GM18499 (cell line): ENCODE results near the gene CTCF.
"Not testable (repeated sequence)": the region's sequence is repeated elsewhere in the genome, so short reads cannot be mapped to it uniquely, and the experiment has no call there.

Experiments
- ATAC-seq: cut with Tn5 transposase; IDR thresholded peaks from one replicate; pipeline ENCODE4 v1.9.1; 2021; ENCODE audit warnings: moderate number of reproducible peaks; ENCODE audit not compliant: insufficient read depth, unreplicated experiment

Gene CTCF

GRCh38 chr16:67533024-67533560 lies 29.2 kb upstream of the CTCF start:
- no peak for ATAC-seq

DNA sequence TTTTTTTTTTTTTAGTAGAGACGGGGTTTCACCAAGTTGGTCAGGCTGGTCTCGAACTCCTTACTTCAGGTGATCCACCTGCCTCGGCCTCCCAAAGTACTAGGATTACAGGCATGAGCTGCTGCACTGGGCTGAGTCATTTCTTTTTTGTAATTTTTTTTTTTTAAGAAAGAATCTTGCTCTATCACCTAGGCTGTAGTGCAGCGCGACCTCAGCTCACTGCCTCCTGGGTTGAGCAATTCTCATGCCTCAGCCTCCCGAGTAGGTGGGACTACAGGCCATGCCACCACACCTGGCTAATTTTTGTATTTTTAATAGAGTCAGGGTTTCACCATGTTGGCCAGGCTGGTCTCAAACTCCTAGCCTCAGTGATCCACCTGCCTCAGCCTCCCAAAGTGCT lies 28.3 kb upstream of the CTCF start:
- not testable (repeated sequence) for ATAC-seq

- ATAC-seq = no peak
Measured at GRCh38 chr16:67534431-67534830, 27.9 kb upstream of the CTCF start.

DNA sequence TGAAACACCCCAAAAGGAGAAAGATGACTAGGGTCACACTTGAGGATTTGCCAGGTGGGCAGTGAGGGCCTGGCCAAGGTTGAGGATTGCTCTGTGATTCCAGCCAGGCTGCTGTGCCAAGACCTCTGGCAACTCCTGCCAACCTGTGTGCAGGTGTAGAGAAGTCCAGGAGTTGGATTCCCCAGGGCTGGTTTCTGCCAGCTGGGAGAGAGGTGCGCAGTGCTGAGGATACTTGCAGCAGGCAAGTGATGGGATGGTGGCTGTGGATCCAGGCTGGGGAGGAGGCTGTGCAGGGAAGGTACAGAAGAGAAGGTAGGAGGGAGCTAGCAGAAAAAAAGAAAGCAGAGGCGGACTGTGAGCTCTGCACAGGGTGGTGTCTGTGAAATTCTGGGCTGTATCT lies 27.1 kb upstream of the CTCF start:
- ATAC-seq = no peak

GRCh38 chr16:67537270-67537635 lies 25.1 kb upstream of the CTCF start:
- no peak for ATAC-seq

GRCh38 chr16:67537636-67538591 lies 24.4 kb upstream of the CTCF start:
- ATAC-seq = no peak

DNA sequence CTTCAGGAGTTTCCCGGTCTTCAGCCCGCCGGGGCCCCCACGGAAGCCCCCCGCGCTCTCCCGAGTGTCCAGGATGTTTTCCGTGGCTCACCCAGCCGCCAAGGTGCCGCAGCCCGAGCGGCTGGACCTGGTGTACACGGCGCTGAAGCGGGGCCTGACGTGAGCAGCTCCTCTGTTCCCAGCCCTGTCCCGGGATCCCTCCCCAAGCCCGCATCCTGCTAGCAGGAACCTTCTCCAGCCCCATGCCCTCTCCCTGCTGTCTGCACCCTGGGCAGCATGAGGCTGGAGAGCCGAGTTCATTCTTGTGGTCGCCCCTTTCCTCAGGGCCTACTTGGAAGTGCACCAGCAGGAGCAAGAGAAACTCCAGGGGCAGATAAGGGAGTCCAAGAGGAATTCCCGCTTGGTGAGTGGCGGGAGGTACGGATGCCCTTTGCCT lies 23.6 kb upstream of the CTCF start:
- ATAC-seq = no peak

GRCh38 chr16:67539271-67539670 lies 23.1 kb upstream of the CTCF start:
- ATAC-seq = no peak

DNA sequence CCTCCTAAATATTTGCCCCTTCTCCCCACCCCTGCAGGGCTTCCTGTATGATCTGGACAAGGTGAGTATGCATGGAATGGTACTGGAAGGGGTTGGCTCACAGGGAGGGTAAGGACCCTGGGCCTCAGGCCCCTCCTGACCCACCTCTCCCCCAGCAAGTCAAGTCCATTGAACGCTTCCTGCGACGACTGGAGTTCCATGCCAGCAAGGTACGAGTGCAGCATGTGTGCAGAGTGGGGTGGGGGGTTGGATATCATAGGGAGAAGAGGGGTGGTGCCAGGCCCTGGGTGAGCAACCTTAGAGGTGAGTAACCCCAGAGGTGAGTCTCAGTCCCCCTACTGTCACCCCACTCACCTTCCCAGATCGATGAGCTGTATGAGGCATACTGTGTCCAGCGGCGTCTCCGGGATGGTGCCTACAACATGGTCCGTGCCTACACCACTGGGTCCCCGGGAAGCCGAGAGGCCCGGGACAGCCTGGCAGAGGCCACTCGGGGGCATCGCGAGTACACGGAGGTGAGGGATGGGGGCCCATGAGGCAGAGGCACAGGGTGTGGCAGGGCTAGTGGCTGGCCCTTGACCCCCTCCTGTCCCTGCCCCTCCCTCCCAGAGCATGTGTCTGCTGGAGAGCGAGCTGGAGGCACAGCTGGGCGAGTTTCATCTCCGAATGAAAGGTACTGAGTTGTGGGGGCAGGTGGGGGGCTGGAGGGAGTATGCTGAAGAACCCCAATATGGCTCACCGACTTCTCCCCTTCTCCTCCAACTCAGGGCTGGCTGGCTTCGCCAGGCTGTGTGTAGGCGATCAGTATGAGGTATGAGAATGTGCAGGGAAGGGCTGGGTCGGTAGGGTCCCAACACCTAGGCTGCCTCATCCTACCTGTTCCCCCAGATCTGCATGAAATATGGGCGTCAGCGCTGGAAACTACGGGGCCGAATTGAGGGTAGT lies 22.4 kb upstream of the CTCF start:
- no peak for ATAC-seq

DNA sequence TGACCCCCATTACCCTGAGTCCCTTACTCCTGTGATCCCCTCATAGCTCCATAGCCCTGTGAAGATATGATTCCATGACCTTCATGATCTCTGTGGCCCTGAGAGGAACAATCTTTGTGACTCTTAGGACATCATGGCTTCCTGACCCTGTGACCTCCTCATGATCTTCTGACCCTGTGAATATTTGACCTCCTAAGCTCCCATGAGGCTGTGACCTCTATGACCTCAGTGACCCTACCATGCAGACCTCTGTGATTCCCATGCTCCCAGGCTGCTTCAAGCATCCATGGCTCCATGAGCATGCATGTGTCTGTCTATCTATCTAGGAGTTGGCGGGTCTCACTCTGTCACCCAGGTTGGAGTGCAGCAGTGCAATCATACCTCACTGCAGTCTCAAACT lies 21.6 kb upstream of the CTCF start:
- ATAC-seq = no peak

GRCh38 chr16:67541391-67542263 lies 20.7 kb upstream of the CTCF start:
- no peak for ATAC-seq

DNA sequence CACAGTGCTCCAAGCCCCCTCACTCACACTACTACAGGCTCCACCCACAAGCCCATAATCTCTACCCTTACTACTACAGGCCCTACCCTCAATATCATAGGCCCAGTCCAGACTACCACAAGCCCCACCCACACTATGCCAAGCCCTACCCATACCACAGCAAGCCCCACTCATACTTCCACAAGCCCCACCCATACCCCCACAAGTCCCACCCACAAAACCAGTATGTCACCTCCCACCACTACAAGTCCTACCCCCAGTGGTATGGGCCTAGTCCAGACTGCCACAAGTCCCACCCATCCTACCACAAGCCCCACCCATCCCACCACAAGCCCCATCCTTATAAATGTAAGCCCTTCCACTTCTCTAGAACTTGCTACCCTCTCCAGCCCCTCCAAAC lies 19.9 kb upstream of the CTCF start:
- ATAC-seq = no peak

DNA sequence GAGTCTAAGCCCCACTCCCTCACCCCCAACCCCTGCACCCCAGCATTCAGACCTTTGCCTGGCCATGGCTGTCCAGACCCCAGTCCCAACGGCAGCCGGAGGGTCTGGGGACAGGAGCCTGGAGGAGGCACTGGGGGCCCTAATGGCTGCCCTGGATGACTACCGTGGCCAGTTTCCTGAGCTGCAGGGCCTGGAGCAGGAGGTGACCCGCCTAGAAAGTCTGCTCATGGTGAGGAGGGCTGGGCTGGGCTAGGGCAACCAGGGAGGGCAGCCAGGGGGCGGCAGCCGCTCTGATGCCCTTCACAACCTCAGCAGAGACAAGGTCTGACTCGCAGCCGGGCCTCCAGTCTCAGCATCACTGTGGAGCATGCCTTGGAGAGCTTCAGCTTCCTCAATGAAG lies 19.3 kb upstream of the CTCF start:
- no peak for ATAC-seq

GRCh38 chr16:67543582-67543981 lies 18.7 kb upstream of the CTCF start:
- no peak for ATAC-seq

GRCh38 chr16:67544329-67544841 lies 17.9 kb upstream of the CTCF start:
- ATAC-seq = no peak

DNA sequence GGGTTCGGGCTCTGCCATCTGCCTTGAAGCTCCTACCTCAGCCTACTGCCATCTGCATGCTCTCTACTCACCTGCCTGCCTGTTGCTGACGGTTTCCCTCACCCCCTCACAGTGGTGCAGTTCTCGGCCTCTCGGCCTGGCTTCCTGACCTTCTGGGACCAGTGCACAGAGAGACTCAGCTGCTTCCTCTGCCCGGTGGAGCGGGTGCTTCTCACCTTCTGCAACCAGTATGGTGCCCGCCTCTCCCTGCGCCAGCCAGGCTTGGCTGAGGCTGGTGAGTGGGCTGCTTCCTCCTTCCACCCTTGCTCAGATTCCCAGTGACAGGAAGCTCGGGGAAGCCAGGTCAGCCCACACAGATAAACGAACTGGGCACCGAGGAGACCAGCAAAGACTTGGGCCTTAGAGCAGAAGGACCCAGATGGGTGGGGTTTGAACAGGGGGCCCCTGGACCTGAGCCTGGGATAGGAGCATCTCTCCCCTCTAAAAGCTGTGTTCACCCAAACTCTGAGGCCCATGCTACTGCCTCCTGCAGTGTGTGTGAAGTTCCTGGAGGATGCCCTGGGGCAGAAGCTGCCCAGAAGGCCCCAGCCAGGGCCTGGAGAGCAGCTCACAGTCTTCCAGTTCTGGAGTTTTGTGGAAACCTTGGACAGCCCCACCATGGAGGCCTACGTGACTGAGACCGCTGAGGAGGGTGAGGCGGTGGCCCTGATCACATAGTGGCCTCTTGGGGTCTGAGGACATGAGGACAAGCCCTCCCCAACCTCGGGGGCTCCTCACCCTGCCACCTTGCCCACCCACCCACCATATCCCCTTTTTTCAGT lies 17.3 kb upstream of the CTCF start:
- no peak for ATAC-seq

DNA sequence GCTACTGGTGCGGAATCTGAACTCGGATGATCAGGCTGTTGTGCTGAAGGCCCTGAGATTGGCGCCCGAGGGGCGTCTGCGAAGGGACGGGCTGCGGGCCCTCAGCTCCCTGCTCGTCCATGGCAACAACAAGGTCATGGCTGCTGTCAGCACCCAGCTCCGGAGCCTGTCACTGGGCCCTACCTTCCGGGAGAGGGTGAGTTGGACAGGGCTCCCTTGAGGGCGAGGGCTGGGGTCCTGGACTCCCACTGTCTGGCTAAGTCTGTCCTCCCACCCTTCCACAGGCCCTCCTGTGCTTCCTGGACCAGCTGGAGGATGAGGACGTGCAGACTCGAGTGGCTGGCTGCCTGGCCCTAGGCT lies 16.7 kb upstream of the CTCF start:
- ATAC-seq = no peak

DNA sequence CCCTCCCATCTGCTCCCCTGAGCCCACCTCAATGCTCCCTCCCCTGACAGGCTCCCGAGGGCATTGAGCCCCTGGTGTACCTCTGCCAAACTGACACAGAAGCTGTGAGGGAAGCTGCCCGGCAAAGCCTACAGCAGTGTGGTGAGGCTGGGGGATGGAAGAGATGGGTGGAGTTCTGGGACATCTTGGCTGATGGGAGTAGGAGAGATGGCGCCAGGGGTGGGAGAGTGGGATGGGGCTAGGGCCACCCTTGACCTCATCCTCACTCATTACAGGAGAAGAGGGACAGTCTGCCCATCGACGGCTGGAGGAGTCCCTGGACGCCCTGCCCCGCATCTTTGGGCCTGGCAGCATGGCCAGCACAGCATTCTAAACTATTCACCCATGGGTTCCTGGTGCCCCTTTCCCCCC lies 16.2 kb upstream of the CTCF start:
- ATAC-seq = no peak
